K562 (cell line): ENCODE results near the gene NMT1. TPM values are rescaled to one million over a fixed set of nuclear protein-coding genes. Genes with fewer than 3 reads are reported as not detected.

Experiments used
- EP300 ChIP-seq: IDR thresholded peaks from 2 replicates; pipeline ENCODE4 v1.6.1; 2012; ENCODE audit warnings: low read length, improper control_type of control experiment
- EWSR1 ChIP-seq: fragments of 450-650 bp; IDR thresholded peaks from 2 replicates; pipeline ENCODE4 v1.6.1; 2018; ENCODE audit warnings: borderline replicate concordance, mild to moderate bottlenecking, low read depth, moderate library complexity; ENCODE audit not compliant: partially characterized antibody
- EZH2 ChIP-seq: IDR thresholded peaks from 2 replicates; pipeline ENCODE4 v1.6.1; 2012; ENCODE audit warnings: low read depth, mild to moderate bottlenecking, inconsistent platforms, low read length, borderline replicate concordance
- HMG20A ChIP-seq: fragments of 450-650 bp; formaldehyde crosslinking; conservative IDR thresholded peaks from 2 replicates; pipeline ENCODE4 v1.4.0; 2020; ENCODE audit warnings: mild to moderate bottlenecking, mixed read lengths
- JUNB ChIP-seq: fragments of 450-650 bp; formaldehyde crosslinking; conservative IDR thresholded peaks from 2 replicates; pipeline ENCODE4 v1.4.0; 2020; ENCODE audit warnings: mild to moderate bottlenecking
- KAT7 ChIP-seq: sonication (generic); formaldehyde crosslinking; IDR thresholded peaks from 2 replicates; pipeline ENCODE4 v1.8.0; 2022; ENCODE audit warnings: missing genetic modification reagents, mild to moderate bottlenecking, borderline replicate concordance
- NCOA1 ChIP-seq: fragments of 450-650 bp; IDR thresholded peaks from 2 replicates; pipeline ENCODE4 v1.6.1; 2016; ENCODE audit warnings: low read depth
- NEUROD1 ChIP-seq: fragments of 150-350 bp; IDR thresholded peaks from 2 replicates; pipeline ENCODE4 v1.6.1; 2014; ENCODE audit warnings: borderline replicate concordance, low read length, low read depth; ENCODE audit not compliant: partially characterized antibody
- NFIC ChIP-seq: fragments of 450-650 bp; IDR thresholded peaks from 2 replicates; pipeline ENCODE4 v1.6.1; 2017; ENCODE audit warnings: mild to moderate bottlenecking, inconsistent platforms
- PHF21A ChIP-seq: fragments of 450-650 bp; IDR thresholded peaks from 2 replicates; pipeline ENCODE4 v1.6.1; 2017; ENCODE audit warnings: low read depth, borderline replicate concordance
- POLR2H ChIP-seq: IDR thresholded peaks from 2 replicates; pipeline ENCODE4 v1.6.1; 2016; ENCODE audit warnings: missing genetic modification characterization, low read depth, mild to moderate bottlenecking, control low read depth, missing compliant biosample characterization, moderate library complexity
- SRSF3 ChIP-seq: fragments of 200-400 bp; formaldehyde crosslinking; IDR thresholded peaks from 2 replicates; pipeline ENCODE4 v1.6.1; 2016; ENCODE audit warnings: mild to moderate bottlenecking, low read length, moderate library complexity; ENCODE audit not compliant: insufficient read depth
- TBP ChIP-seq: optimal IDR thresholded peaks from 2 replicates; pipeline ENCODE3; 2011; ENCODE audit warnings: low read depth, low read length, improper control_type of control experiment
- ZNF140 ChIP-seq: fragments of 250-450 bp; sonication (Bioruptor Pico); IDR thresholded peaks from 2 replicates; pipeline ENCODE4 v1.8.0; 2021; ENCODE audit warnings: moderate library complexity, mild to moderate bottlenecking, inconsistent platforms
- polyA plus RNA-seq, 8 experiments: library from polyadenylated mRNA; depleted of rRNA in 4 of 8; stranded (reverse) in 5 of 8; unstranded in 3 of 8; fragments of >200 nt; fragmentation: Nextera tagmentation in 2 of 8; fragmentation: Illumina TruSeq in 1 of 8; extraction: Ambion mirVana in 2 of 8; extraction: Trizol in 1 of 8; gene quantifications; 2 replicates each; pipeline versions ENCODE4 v1.2.1 to v1.2.3, GENCODE V29; 2011 to 2014; ENCODE audit warnings: inconsistent platforms in 1 of 8, missing spikeins in 1 of 8
- total RNA-seq, 7 experiments: library from RNA; depleted of rRNA in 6 of 7; stranded (reverse); fragments of >200 nt in 6 of 7; fragmentation: Illumina TruSeq in 2 of 7; extraction: Trizol in 2 of 7; gene quantifications; 2 replicates each; pipeline versions ENCODE4 v1.2.1 to v1.2.3, GENCODE V29; 2011 to 2021; ENCODE audit warnings: low replicate concordance in 1 of 7
- TF ChIP-seq, protein P1 (sequence below), 2 experiments: IDR thresholded peaks; 2 replicates each; pipeline ENCODE4 v1.6.1; 2012; ENCODE audit warnings: improper control_type of control experiment in 2 of 2, low read depth in 2 of 2, low read length in 2 of 2, borderline replicate concordance in 1 of 2
- TF ChIP-seq, protein P2 (sequence below), 2 experiments: fragments of 250-450 bp in 1 of 2; fragments of 450-650 bp in 1 of 2; sonication (Bioruptor Pico) in 1 of 2; IDR thresholded peaks; 2 replicates each; pipeline versions ENCODE4 v1.6.1 to v1.8.0; 2016 to 2021; ENCODE audit warnings: mild to moderate bottlenecking in 2 of 2, moderate library complexity in 2 of 2, missing compliant biosample characterization in 1 of 2, missing genetic modification characterization in 1 of 2
- TF ChIP-seq, protein P3 (sequence below): fragments of 250-450 bp; sonication (Bioruptor Pico); IDR thresholded peaks from 2 replicates; pipeline ENCODE4 v1.4.0; 2020; ENCODE audit warnings: borderline replicate concordance
- TF ChIP-seq, protein P4 (sequence below): sonication (generic); formaldehyde crosslinking; IDR thresholded peaks from 2 replicates; pipeline ENCODE4 v1.8.0; 2022; ENCODE audit warnings: mild to moderate bottlenecking, missing genetic modification reagents, borderline replicate concordance
- TF ChIP-seq, protein P5 (sequence below): IDR thresholded peaks from 2 replicates; pipeline ENCODE4 v1.6.1; 2011; ENCODE audit not compliant: insufficient read length; ENCODE audit errors: extremely low read depth

NMT1 gene
- total and polyA plus RNA-seq, 9 of the 15 experiments (the other 6 are each of a cell fraction or from before 2014, with no cell fraction given), result 86.7 to 569 (median 213) TPM

DNA sequence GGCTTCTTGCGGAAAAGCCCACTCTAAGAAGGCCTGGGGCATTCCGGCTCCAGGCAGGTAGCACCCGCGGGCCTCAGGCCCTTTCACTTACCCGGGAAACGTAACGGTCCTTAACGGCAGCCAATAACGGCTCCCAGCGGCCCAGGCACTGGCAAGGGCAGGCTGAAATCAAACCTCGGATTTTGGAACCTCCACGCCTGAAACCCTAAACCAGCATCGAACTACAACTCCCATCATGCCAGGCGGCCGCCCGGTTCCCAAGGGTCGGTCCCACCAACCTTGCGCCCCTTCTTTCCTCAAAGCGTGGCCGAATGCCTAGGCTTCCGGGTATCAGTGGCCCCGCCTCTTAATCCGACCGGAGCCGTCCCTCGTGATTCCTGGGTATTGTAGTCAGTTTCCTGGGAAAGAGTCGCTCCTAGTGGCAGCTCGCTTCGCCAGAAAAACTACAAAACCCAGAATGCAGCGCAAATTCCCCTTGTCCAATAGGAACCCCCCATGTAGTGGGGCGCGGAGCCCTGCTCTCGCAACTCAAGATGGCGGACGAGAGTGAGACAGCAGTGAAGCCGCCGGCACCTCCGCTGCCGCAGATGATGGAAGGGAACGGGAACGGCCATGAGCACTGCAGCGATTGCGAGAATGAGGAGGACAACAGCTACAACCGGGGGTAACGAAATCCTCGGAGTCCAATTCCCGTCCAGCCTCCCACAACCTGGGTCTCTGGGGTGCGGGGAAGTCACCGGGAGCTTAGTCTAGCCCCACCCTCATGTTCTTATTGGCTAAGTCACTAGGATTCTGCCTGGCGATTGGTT, at the start of gene NMT1 (continued):
- TF ChIP-seq NEUROD1, result peak; percentile 21
- TF ChIP-seq NFIC, result no peak
- TF ChIP-seq, protein P1, sequence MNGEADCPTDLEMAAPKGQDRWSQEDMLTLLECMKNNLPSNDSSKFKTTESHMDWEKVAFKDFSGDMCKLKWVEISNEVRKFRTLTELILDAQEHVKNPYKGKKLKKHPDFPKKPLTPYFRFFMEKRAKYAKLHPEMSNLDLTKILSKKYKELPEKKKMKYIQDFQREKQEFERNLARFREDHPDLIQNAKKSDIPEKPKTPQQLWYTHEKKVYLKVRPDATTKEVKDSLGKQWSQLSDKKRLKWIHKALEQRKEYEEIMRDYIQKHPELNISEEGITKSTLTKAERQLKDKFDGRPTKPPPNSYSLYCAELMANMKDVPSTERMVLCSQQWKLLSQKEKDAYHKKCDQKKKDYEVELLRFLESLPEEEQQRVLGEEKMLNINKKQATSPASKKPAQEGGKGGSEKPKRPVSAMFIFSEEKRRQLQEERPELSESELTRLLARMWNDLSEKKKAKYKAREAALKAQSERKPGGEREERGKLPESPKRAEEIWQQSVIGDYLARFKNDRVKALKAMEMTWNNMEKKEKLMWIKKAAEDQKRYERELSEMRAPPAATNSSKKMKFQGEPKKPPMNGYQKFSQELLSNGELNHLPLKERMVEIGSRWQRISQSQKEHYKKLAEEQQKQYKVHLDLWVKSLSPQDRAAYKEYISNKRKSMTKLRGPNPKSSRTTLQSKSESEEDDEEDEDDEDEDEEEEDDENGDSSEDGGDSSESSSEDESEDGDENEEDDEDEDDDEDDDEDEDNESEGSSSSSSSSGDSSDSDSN (IDR thresholded peaks at IDR 0.05; ENCODE audit: borderline replicate concordance in 1 of 2, low read depth in 2 of 2, low read length in 2 of 2), result no peak
- TF ChIP-seq SRSF3, result no peak
- TF ChIP-seq EWSR1, result no peak
- TF ChIP-seq, protein P2, sequence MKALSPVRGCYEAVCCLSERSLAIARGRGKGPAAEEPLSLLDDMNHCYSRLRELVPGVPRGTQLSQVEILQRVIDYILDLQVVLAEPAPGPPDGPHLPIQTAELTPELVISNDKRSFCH (CRISPR knock-in tag; IDR thresholded peaks at IDR 0.05), result no peak
- TF ChIP-seq, protein P2 (tag; IDR thresholded peaks at IDR 0.05), result peak; percentile 72; the same call in 1 of the 2 replicates
- TF ChIP-seq, protein P3, sequence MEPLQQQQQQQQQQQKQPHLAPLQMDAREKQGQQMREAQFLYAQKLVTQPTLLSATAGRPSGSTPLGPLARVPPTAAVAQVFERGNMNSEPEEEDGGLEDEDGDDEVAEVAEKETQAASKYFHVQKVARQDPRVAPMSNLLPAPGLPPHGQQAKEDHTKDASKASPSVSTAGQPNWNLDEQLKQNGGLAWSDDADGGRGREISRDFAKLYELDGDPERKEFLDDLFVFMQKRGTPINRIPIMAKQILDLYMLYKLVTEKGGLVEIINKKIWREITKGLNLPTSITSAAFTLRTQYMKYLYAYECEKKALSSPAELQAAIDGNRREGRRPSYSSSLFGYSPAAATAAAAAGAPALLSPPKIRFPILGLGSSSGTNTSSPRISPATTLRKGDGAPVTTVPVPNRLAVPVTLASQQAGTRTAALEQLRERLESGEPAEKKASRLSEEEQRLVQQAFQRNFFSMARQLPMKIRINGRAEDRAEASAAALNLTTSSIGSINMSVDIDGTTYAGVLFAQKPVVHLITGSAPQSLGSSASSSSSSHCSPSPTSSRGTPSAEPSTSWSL (CRISPR knock-in tag), result 0 out of 2 replicates have a peak, but pooled peaks have one; percentile 82
- TF ChIP-seq EZH2, result no peak
- no peak for TF ChIP-seq EP300
- TF ChIP-seq HMG20A (CRISPR knock-in tag), result no peak
- TF ChIP-seq ZNF140 (CRISPR knock-in tag), result no peak
- TF ChIP-seq KAT7 (CRISPR knock-in tag), result peak; percentile 86; the same call in 1 of the 2 replicates
- peak; percentile 89 for TF ChIP-seq POLR2H (tag)
- no peak for TF ChIP-seq NCOA1
- TF ChIP-seq JUNB (CRISPR knock-in tag), result no peak
- TF ChIP-seq, protein P4, sequence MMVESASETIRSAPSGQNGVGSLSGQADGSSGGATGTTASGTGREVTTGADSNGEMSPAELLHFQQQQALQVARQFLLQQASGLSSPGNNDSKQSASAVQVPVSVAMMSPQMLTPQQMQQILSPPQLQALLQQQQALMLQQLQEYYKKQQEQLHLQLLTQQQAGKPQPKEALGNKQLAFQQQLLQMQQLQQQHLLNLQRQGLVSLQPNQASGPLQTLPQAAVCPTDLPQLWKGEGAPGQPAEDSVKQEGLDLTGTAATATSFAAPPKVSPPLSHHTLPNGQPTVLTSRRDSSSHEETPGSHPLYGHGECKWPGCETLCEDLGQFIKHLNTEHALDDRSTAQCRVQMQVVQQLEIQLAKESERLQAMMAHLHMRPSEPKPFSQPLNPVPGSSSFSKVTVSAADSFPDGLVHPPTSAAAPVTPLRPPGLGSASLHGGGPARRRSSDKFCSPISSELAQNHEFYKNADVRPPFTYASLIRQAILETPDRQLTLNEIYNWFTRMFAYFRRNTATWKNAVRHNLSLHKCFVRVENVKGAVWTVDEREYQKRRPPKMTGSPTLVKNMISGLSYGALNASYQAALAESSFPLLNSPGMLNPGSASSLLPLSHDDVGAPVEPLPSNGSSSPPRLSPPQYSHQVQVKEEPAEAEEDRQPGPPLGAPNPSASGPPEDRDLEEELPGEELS, result no peak
- no peak for TF ChIP-seq PHF21A
- TF ChIP-seq, protein P5, sequence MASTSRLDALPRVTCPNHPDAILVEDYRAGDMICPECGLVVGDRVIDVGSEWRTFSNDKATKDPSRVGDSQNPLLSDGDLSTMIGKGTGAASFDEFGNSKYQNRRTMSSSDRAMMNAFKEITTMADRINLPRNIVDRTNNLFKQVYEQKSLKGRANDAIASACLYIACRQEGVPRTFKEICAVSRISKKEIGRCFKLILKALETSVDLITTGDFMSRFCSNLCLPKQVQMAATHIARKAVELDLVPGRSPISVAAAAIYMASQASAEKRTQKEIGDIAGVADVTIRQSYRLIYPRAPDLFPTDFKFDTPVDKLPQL, result no peak
- peak; percentile 98 for TF ChIP-seq TBP
